NCI-H1694 treated with DMSO at 0.1 percent for 48 hours (cell line): ENCODE data around the gene KCTD15.

Experiments used
- DNase-seq: peaks from one replicate; lab custom pipeline; 2025; lab: John Stamatoyannopoulos, UW

KCTD15 gene

DNA sequence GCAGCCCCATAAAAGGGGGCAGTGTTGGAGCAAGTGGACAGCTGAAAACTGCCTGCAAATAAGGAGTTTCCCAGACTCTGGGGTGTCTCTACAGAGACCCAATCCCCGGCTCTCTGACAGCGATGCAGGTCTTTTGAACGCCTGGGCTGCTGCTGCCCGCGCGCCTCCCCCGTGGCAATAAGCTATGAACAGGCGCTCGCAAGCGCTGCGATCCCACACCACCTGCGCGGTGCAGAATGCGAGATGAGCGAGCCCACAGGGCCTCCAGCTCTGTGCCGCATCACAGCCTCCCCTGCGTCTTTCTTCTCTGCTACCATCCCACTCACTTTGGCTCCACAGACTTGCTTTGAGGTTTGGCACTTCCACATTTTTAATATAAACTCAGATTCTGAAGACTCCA, 62.3 kb downstream of the KCTD15 start:
- no peak for DNase-seq

- no peak for DNase-seq
Observed at GRCh38 chr19:33860312-33861090, 63.8 kb downstream of the KCTD15 start.

DNA sequence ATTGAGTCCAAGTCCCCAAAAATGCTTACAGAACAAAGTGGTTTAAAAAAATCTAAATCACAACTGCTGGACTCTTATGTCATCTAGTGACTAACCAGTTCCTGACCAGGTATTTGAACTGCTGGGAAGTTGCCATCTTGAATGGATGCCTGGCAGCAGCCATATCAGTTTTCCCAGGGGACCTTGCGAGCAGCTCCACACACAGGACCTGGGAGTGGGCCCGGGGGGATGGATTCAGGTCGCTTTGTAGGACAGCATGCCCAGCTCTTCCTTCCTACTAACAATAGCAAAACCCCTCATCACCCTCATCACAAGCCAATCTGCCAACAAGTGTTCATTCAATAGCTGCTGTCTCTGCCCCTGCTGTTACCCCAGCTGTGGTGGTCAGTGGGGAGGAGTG, 65.3 kb downstream of the KCTD15 start:
- no peak for DNase-seq

- no peak for DNase-seq
Observed at GRCh38 chr19:33862981-33863380, 66.3 kb downstream of the KCTD15 start.

DNA sequence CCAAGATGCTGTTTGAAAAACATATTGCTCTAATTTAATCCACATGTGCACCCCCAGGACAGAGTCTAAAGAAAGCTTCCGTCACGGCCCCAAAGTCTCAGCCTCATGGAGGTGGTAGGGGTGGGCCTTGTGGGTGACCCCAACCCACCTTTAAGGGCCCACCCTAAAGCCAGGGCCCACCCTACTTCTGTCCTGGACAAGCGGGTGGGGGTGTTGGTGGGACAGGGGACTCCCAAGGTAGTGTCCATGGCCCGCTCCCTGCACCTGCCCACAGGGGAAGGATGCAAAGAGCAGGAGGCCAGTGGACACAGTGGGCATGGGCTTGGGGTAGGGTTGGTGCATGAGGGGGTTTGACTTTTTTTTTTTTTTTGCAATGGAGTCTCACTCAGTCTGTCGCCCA, 66.8 kb downstream of the KCTD15 start:
- DNase-seq, result no peak

- DNase-seq, result no peak
Observed at GRCh38 chr19:33864311-33864850, 67.7 kb downstream of the KCTD15 start.

GRCh38 chr19:33865306-33865705, 68.6 kb downstream of the KCTD15 start:
- DNase-seq, result no peak
